ENCODE measurements around the gene GUCY1B1.

Gene GUCY1B1

DNA sequence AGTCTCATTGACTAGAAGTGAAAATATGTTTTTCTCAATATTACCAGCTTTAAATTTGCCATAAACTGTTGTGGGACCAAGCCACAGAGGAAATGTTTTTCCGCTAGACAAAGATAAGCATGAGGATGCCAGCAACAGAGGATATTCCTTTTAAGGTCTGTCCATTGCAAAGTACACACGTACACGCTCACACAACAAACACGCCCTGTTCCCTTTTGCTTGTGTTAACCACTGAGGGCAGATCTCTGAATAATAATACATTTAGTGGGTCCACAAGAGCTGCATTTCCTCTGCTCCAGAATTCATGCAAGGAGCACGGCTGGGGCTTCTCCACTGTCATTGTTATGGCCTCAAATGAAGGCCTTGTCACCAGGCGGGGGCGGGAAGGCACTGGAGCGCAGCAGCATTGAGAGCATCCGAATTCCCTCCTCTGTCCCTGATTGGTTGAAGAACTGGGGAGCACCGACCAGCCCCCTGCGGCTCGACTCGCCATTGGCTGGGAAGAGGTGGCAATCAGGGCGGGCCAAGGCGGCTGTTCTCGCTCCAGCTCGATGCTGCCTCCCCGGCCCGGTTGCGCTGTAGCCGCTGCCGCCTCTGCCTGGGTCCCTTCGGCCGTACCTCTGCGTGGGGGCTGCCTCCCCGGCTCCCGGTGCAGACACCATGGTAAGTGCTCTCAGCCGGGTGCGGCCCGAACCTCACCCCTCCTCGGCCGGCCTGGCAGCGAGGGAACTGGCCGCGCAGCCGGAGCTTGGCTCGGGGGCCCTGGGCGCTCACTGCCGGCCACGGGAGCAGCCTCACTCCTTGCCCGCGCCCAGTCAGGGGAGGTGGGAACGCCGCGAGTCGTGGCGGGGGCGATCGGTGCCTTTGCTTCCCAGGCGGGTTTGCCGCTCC is at the start of gene GUCY1B1:
TSS of gene GUCY1B1 (plus strand) at position 541 of the 891 bp plus-strand sequence. CDS start at position 661, 120 bp downstream.
- in situ Hi-C loops (cut with HindIII; ENCODE audit: low pct_ligation_motif_present, low pct_unique_long_range_greater_than_20kb, low sequenced_read_pairs) = no loop called here
- peak; percentile 91 for DNase-seq

DNA sequence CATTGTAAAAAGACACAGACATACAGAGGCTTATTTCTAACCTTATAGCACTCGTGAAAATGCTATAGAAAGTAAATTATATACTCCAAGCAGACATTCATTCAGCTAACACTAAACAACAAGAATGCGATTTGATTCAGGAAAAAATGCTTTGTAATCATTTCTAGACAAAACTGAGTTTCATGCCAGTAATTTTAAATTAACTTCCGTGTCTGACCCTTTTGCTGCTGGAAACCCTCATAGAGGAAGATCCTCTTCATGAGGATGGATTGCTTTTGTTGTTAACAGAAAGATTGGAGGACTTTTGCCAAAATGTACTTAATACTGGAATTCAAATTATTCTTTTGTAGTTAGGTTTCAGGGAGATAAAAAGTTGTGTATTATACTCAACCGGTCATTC is 48.9 kb upstream of the GUCY1B1 start:
- no peak for DNase-seq
- in situ Hi-C loops (cut with HindIII; ENCODE audit: low pct_ligation_motif_present, low pct_unique_long_range_greater_than_20kb, low sequenced_read_pairs) = no loop called here

DNA sequence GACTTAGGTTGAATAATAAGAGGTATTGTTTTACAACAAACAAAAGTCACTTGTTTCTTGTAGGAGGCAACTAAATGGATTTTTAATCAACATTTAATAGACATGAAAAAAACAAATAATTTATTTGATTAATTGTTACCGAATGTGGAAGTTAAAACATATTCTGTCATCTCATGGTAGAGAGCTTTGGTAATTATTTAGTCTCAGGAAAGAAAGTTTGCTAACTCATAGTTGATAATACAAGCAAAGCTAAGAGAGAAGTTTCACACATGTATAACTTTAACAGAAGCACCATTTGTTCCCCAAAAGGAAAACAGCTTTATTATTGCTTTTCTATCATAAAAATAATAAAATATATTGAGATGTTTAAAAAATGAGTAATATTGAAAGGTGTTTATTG is 47.3 kb upstream of the GUCY1B1 start:
- in situ Hi-C loops (cut with HindIII; ENCODE audit: low pct_ligation_motif_present, low pct_unique_long_range_greater_than_20kb, low sequenced_read_pairs) = no loop called here
- DNase-seq = no peak

DNA sequence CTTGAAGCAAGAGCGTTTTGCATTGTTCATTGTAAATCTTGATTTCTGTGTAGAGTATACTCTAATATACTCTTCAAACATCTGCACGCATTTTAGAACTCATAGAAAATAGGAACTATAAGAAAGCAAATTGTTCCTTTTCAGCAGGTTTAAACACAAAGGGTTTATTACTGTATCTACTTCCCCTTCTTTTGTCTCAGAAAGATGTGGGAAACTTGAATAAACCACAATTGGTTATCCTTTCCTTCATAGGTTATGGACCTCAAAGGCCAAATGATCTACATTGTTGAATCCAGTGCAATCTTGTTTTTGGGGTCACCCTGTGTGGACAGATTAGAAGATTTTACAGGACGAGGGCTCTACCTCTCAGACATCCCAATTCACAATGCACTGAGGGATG is 46.0 kb upstream of the GUCY1B1 start:
- no peak for DNase-seq
- in situ Hi-C loops (cut with HindIII; ENCODE audit: low pct_ligation_motif_present, low pct_unique_long_range_greater_than_20kb, low sequenced_read_pairs) = no loop called here

DNA sequence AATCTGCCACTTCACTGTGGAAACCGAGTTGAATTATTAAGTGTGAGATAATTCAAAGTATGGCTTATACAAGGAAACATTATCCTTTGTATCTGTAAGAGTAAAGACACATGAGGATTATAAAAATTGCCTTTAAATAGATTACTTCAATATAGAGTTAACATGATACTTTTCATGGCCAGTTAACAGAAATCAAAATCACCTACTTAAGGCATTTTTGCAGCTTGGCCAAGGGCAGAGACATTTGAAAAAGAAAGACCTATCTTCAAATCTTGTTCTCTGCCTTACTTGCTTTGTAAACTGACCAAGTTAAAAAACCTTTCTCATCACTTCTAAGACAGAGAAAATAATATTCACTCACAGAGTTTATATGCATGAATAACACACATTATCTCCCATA is 44.9 kb upstream of the GUCY1B1 start:
- in situ Hi-C loops (cut with HindIII; ENCODE audit: low pct_ligation_motif_present, low pct_unique_long_range_greater_than_20kb, low sequenced_read_pairs) = no loop called here
- no peak for DNase-seq

DNA sequence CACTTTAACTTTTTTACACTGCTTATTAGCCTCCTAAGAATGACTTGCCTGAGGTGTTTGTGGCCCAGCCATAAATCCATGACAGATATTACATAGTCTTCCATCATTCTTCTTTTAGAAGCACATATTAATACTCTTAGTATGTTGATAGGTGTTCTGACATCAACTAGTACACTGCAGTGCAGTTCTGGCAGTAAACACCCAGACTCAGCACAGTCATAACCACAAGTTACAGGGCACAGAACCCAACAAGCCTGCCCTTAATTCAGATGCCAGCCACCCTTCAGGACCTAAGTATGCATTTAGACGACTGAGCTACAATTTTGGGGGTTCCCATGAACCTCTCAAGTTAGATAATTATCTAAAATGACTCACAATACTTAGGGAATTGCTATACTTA is 36.5 kb upstream of the GUCY1B1 start:
- in situ Hi-C loops (cut with HindIII; ENCODE audit: low pct_ligation_motif_present, low pct_unique_long_range_greater_than_20kb, low sequenced_read_pairs) = no loop called here

DNA sequence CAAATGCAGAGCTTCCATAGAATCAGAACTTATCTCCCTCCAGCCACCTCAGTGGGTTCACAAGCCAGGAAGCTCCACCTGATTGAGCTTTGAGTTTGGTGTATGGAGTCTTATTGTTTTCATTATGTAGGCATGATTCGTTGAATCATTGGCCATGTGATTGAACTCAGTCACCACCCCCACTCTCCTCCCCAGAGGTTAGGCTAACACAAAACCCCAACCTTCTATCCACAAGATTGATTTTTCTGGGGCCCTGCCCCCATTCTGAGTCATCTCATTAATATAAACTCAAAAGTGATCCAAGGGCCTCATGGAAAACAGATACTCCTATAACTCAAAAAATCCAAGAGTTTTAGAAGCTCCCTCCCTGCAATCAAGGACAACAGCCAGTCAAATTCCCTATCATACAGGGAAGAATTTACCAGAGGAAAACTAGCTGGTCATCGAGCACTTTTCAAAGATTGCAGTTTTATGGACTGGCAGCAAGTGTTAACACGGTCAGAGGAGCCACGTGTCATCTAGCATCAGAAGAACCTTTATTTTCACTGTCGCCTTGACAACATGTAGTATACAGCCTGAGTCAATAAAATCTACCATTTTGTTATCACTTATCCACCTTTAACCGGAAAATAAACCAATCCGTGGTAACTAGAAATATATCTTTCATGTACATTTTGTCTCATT is 35.9 kb upstream of the GUCY1B1 start:
- in situ Hi-C loops (cut with HindIII; ENCODE audit: low pct_ligation_motif_present, low pct_unique_long_range_greater_than_20kb, low sequenced_read_pairs) = no loop called here
- peak; percentile 27 for DNase-seq

More for the DNA sequence above, 36.5 kb upstream of the GUCY1B1 start:
- DNase-seq = no peak

DNA sequence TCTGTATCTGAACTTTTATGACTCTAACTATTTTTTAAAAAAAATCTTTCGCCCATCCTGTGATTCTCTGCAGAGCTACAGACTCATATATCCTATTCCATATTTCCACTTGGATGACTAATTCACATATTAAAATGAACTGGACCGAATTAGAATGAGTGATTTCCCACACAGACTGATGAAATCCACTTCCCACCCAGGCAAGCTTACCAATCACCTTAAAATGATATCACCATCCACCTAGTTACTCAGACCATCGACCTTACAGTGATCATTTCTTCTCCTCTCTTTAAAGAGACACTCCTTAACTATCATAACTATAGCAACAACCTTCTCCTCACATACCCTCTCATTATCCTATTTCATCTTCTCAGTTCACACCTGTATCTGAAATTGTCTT is 34.1 kb upstream of the GUCY1B1 start:
- no peak for DNase-seq
- in situ Hi-C loops (cut with HindIII; ENCODE audit: low pct_ligation_motif_present, low pct_unique_long_range_greater_than_20kb, low sequenced_read_pairs) = no loop called here

DNA sequence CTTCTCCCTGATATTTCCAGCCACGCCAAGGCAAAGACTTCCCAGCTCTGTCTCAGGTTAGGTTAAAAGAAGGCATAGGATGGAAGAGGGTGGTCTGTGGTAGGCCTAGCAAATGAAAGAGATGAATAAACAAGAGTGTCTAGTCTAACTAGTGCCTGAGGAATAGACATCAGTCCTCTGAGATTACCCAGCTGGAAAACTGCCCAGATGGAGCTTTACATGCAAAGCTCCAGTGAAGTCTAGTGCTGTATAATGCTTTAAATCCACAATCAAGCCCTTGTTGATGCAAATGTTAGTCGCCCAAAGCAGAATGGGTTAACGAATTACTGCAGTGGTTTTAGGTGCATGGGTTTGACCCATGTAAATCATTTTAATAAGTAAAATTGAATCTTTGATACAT is 24.8 kb upstream of the GUCY1B1 start:
- no peak for DNase-seq
- in situ Hi-C loops (cut with HindIII; ENCODE audit: low pct_ligation_motif_present, low pct_unique_long_range_greater_than_20kb, low sequenced_read_pairs) = no loop called here

DNA sequence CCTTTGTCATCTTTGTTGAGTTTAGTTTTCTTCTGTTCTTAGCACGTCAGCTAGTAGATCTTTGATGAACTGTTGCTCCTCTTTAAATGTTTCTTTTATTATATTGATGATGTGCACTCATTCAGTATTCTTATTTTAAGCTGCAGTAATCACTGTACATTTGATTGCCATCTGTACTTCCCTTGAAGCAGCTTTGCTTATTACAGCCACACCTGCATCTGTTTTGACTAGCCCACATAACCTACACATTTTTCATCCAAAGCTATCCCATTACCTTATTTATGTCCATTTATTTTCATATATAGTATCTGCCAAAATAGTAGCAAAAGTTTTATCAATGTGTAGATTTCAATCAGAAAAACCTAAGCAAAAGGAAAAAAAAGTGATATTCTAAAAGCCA is 23.9 kb upstream of the GUCY1B1 start:
- no peak for DNase-seq
- in situ Hi-C loops (cut with HindIII; ENCODE audit: low pct_ligation_motif_present, low pct_unique_long_range_greater_than_20kb, low sequenced_read_pairs) = no loop called here

DNA sequence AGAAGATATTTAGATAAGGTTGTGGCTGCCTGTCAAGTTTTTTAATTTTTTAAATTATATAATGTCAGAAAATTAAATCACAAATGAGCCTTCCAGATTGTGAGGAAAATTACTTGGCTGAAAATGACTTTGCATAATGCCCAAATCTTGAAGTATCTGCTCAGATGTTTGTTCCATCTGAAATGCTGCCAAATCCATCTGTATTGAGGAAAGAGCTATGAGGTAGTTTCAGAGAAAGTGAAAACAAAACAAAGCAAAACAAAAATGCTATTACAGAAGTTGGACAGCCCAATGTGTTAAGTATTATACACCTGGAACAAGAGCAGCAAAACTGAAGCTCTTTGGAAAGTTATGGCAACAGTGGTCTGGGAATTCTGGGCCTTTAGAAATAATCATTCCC is 23.3 kb upstream of the GUCY1B1 start:
- DNase-seq = no peak
- in situ Hi-C loops (cut with HindIII; ENCODE audit: low pct_ligation_motif_present, low pct_unique_long_range_greater_than_20kb, low sequenced_read_pairs) = no loop called here

DNA sequence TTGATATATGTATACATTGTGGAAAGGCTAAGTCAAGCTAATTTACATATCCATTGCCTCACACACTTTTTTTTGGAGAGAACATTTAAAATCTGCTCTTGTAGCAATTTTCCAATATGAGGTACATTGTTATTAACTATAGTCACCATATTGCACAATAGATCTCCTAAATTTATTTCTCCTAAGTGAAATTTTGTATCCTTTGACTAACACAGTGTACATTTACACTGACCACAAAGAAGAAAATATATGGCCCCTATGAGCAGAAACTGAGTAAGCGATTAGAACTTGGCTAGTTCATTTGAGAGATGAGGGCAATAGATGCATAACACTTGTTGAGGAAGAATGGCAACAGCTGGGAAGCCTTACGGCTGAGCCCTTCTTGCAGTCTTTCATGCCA is 20.3 kb upstream of the GUCY1B1 start:
- no peak for DNase-seq
- in situ Hi-C loops (cut with HindIII; ENCODE audit: low pct_ligation_motif_present, low pct_unique_long_range_greater_than_20kb, low sequenced_read_pairs) = no loop called here

DNA sequence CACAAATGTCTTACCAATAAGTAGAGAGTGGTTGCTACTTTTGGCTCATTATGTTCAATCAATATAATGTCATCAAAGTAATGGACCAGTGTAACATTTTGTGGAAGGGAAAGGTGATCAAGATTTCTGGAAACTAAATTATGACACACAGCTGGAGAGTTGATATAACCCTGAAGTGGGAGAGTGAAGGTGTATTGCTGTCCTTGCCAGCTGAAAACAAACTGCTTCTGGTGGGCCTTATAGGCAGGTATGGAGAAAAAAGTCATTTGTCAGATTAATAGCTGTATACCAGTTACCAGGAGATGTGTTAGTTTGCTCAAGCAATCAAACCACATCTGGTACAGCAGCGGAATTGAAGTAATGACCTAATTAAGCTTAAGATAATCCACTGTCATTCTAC is 17.3 kb upstream of the GUCY1B1 start:
- in situ Hi-C loops (cut with HindIII; ENCODE audit: low pct_ligation_motif_present, low pct_unique_long_range_greater_than_20kb, low sequenced_read_pairs) = no loop called here

DNA sequence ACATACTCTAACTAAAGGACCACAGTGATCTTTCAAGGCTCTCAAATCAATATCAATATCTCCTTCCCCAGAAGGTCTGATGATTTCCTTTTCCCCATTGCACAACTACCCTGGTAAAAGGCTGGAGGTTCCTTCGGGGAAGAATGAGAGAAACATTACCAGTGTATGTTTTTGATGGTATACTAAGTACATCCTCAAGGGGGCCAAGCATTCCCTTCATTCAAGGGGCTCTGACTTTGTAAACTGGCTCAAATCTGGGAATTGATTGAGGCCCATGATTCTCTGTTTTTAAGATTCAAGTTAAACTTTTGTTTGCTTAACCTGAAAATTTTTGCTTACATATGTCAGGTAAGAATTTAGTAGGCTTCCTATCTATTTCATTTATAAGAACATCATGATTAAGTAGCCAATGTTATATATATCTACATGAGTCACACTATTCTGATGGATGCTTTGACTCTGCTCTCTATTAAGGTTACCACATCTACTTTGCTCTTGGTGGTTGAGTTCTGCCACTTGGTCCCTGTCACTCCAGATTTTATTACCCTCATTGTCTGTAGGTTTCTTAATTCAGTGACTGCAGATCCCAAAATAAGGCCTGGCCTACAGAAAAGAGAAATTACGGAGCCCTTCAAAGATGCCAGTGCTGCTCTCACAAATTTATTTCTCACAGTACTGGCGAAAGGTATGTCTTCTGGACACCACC is 16.4 kb upstream of the GUCY1B1 start:
- in situ Hi-C loops (cut with HindIII; ENCODE audit: low pct_ligation_motif_present, low pct_unique_long_range_greater_than_20kb, low sequenced_read_pairs) = no loop called here
- no peak for DNase-seq

More for the DNA sequence above, 17.3 kb upstream of the GUCY1B1 start:
- no peak for DNase-seq

DNA sequence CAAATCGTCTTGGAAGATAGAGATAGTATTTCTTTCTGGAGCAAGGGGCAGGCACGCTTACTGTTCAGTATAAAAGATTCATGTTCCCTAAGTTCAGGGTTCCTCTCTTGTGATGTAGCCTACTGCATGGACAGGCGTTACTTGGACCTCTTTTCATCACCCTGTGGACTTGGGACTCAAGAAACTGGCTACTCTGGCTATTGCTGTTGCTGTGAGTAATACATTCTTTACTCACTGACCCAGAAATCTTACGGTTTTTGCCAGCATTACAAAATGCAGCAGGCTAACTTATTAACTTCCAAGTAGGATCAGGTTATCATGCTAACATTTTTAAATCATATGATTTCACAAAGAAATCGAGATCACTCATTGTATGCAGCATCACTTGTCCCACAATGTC is 12.8 kb upstream of the GUCY1B1 start:
- in situ Hi-C loops (cut with HindIII; ENCODE audit: low pct_ligation_motif_present, low pct_unique_long_range_greater_than_20kb, low sequenced_read_pairs) = no loop called here
- peak; percentile 82 for DNase-seq

DNA sequence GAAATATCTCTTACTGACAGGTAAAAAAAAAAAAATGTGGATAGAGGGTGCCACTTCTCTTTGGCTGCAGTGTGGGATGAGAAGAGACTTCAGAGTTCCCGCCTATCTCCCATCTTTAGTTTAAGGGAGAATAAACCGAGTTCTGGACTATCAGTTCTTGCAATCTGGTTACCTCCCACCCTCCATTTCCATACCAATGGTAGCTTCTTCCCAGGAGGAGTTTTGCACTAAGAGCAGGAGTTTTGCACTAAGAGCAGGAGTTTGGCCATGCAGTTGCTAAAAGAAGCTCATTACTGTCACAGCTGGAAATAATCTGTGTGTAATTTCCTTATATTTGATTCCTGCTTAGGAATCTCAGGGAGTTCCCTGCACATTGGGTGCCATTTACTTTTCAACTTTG is 10.8 kb upstream of the GUCY1B1 start:
- DNase-seq = no peak
- in situ Hi-C loops (cut with HindIII; ENCODE audit: low pct_ligation_motif_present, low pct_unique_long_range_greater_than_20kb, low sequenced_read_pairs) = no loop called here

DNA sequence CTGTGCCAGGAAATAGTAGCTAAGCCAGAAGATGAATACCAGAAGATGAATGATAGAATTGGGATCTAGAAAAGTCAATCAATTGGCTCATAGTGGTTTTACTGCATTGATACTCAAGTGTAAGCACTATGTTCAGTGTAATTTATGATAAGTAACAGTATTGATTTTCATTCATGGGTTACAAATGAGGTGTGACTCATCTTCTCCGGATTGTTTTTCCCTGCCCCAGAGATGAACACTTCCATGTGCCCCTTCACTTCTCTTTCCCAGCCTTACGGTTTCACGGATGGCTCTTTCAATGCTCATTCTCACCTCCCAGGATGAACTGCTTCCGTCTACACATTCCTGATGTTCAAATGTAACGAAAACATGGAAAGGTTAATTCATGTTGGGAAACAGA is 9.8 kb upstream of the GUCY1B1 start:
- in situ Hi-C loops (cut with HindIII; ENCODE audit: low pct_ligation_motif_present, low pct_unique_long_range_greater_than_20kb, low sequenced_read_pairs) = no loop called here
- DNase-seq = no peak

DNA sequence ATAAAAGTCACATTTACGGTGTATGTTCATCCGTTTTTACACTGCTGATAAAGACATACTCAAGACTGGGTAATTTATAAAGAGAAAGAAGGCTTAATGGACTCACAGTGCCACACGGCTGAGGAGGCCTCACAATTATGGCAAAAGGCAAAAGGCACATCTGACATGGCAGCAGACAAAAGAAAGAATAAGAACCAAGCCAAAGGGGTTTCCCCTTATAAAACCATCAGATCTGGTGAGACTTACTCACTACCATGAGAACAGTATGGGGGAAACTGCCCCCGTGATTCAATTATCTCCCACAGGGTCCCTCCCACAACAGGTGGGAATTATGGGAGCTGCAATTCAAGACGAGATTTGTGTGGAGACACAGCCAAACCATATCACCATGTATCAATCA is 7.3 kb upstream of the GUCY1B1 start:
- no peak for DNase-seq
- in situ Hi-C loops (cut with HindIII; ENCODE audit: low pct_ligation_motif_present, low pct_unique_long_range_greater_than_20kb, low sequenced_read_pairs) = no loop called here

DNA sequence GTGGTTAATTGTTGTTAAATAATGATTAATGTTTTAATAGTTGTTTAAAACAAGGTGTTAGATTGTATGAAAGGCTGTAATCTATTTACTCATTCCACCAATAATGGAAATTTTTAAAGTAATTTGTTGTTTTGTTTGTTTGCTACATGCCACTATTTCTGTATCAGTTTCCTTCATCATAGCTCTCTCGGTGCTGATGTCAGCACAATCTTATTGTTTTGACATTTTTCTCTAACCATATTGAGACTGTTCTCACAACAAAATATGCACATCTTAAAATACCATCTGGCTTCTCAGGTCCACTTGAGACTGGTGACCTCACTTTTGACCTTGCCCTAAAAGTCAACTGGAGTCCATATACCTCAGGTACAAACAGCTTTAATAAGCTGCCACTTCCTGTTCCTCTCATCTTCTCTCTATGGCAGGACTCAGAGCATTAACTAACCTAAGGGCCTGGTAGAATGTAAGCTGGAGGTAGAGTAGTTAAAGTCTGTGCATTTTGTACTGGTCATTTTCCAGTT is 1.0 kb upstream of the GUCY1B1 start:
- in situ Hi-C loops (cut with HindIII; ENCODE audit: low pct_ligation_motif_present, low pct_unique_long_range_greater_than_20kb, low sequenced_read_pairs) = no loop called here
- DNase-seq = no peak

Data from ACHN (cell line).